PC-9 (cell line): ENCODE measurements around the gene NECAP2. TPM values are rescaled to one million over a fixed set of nuclear protein-coding genes. Genes with fewer than 3 reads are reported as not detected.

Experiments
- BruUV-seq: library from RNA; stranded (reverse); fragments of 400-500 nt; replicated peaks from 2 replicates; lab custom pipeline; 2021; lab: Mats Ljungman, UMichigan
- CTCF ChIA-PET: fragments of 300-600 bp; sonication (Branson Sonifier 250); formaldehyde crosslinking; loops from one replicate; lab custom pipeline; 2022; ENCODE audit warnings: antibody characterized with exemption; lab: Charles Lee
- POLR2A ChIA-PET: fragments of 300-600 bp; sonication (Branson Sonifier 250); formaldehyde crosslinking; loops from one replicate; lab custom pipeline; 2022; ENCODE audit warnings: antibody characterized with exemption; ENCODE audit not compliant: unreplicated experiment; lab: Charles Lee
- DNase-seq, 2 experiments: peaks; one replicate each; pipeline versions ENCODE4 v3.0.0 to v3.0.0-alpha.2; 2015 to 2022; ENCODE audit warnings: mixed read lengths in 1 of 2
- H2AFZ ChIP-seq: fragments of 200-600 bp; sonication (generic); 2 replicates; pipeline ENCODE4 v1.8.1; 2017; ENCODE audit warnings: antibody characterized with exemption
- H3F3A ChIP-seq: fragments of 200-600 bp; sonication (generic); 2 replicates; pipeline ENCODE4 v1.8.1; 2017; ENCODE audit warnings: antibody characterized with exemption, mild to moderate bottlenecking, low read depth; ENCODE audit not compliant: insufficient read depth
- H3K27ac ChIP-seq: fragments of 200-600 bp; sonication (generic); 2 replicates; pipeline ENCODE4 v1.6.1; 2016; ENCODE audit warnings: mixed run types
- H3K27me3 ChIP-seq: fragments of 200-600 bp; sonication (generic); 2 replicates; pipeline ENCODE4 v1.6.1; 2016; ENCODE audit warnings: low read depth, mixed run types; ENCODE audit not compliant: insufficient read depth
- H3K36me3 ChIP-seq: fragments of 200-600 bp; sonication (generic); 2 replicates; pipeline ENCODE4 v1.6.1; 2016; ENCODE audit warnings: low read depth, mixed run types
- H3K4me1 ChIP-seq: fragments of 200-600 bp; sonication (generic); replicated peaks from 2 replicates; pipeline ENCODE4 v1.6.1; 2016; ENCODE audit warnings: mixed run types; ENCODE audit not compliant: insufficient read depth
- H3K4me2 ChIP-seq: fragments of 200-600 bp; sonication (generic); 2 replicates; pipeline ENCODE4 v1.6.1; 2017; ENCODE audit warnings: mixed run types
- H3K4me3 ChIP-seq: fragments of 200-600 bp; sonication (generic); 2 replicates; pipeline ENCODE4 v1.6.1; 2016; ENCODE audit warnings: mixed run types
- H3K79me2 ChIP-seq: fragments of 200-600 bp; sonication (generic); 2 replicates; pipeline ENCODE4 v1.6.1; 2017; ENCODE audit warnings: low read depth, mixed run types
- H3K9me2 ChIP-seq: fragments of 200-600 bp; sonication (generic); 2 replicates; pipeline ENCODE4 v1.8.1; 2017; ENCODE audit warnings: mild to moderate bottlenecking; ENCODE audit not compliant: insufficient read depth
- H3K9me3 ChIP-seq: fragments of 200-600 bp; sonication (generic); 2 replicates; pipeline ENCODE4 v1.8.1; 2016; ENCODE audit warnings: low read depth; ENCODE audit not compliant: insufficient read depth
- H4K20me1 ChIP-seq: fragments of 200-600 bp; sonication (generic); 2 replicates; pipeline ENCODE4 v1.8.1; 2017; ENCODE audit not compliant: insufficient read depth
- EZH2 ChIP-seq: fragments of 200-600 bp; sonication (generic); IDR thresholded peaks from 2 replicates; pipeline ENCODE4 v1.8.0; 2017; ENCODE audit warnings: antibody characterized with exemption, low read depth
- intact Hi-C: fragments of 100-400 bp; cut with micrococcal nuclease; formaldehyde crosslinking; loops from one replicate; pipeline ENCODE4 v1.10.0; 2022; ENCODE audit not compliant: unreplicated experiment
- total RNA-seq: library from RNA; stranded (reverse); gene quantifications from 2 replicates; pipeline ENCODE4 v1.2.3, GENCODE V29; 2021
- TF ChIP-seq, protein P1 (sequence below): fragments of 200-600 bp; sonication (generic); conservative IDR thresholded peaks from 2 replicates; pipeline ENCODE4 v1.6.1; 2017; ENCODE audit warnings: mixed run types, antibody characterized with exemption, mild to moderate bottlenecking, moderate library complexity

The NECAP2 gene
- total RNA-seq, 1 experiment from 2014 or later = 49.6 TPM

DNA sequence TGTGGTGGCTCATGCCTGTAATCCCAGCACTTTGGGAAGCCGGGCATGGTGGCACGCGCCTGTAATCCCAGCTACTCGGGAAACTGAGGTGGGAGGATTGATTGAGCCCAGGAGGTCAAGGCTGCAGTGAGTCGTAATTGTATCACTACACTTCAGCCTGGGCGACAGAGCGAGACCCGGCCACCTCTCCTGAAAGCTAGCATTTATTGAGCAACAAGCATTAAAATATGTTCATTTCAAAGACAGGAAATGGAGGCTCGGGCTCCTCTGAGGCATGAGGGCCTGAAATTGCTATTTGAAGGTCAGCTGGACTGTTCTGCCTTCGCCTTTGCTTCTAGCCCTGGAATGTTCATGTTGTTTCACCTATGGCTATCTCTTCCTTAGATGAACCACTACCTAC is 37.8 kb upstream of the NECAP2 start:
- Histone ChIP-seq H3F3A (no peaks in the 10 kb centered on the region), H3K36me3 (no peaks in the 10 kb centered on the region), H3K4me1 (no peaks in the 10 kb centered on the region), H3K9me3 (no peaks in the 10 kb centered on the region), H3K79me2 (no peaks in the 10 kb centered on the region), H3K27me3 (no peaks in the 10 kb centered on the region), H3K4me2 (no peak overlapping the region), H3K4me3 (no peak overlapping the region), H3K27ac (no peak overlapping the region), H2AFZ (no peak overlapping the region), H3K9me2 (no peaks in the 10 kb centered on the region), H4K20me1 (no peaks in the 10 kb centered on the region)
- intact Hi-C loops = no loop called here
- CTCF ChIA-PET = no interaction called here
- POLR2A ChIA-PET = no interaction called here
- no TSS peak for BruUV-seq
- TF ChIP-seq EZH2 = no peak
- TF ChIP-seq, protein P1, sequence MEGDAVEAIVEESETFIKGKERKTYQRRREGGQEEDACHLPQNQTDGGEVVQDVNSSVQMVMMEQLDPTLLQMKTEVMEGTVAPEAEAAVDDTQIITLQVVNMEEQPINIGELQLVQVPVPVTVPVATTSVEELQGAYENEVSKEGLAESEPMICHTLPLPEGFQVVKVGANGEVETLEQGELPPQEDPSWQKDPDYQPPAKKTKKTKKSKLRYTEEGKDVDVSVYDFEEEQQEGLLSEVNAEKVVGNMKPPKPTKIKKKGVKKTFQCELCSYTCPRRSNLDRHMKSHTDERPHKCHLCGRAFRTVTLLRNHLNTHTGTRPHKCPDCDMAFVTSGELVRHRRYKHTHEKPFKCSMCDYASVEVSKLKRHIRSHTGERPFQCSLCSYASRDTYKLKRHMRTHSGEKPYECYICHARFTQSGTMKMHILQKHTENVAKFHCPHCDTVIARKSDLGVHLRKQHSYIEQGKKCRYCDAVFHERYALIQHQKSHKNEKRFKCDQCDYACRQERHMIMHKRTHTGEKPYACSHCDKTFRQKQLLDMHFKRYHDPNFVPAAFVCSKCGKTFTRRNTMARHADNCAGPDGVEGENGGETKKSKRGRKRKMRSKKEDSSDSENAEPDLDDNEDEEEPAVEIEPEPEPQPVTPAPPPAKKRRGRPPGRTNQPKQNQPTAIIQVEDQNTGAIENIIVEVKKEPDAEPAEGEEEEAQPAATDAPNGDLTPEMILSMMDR = no peak
- no peak for DNase-seq

DNA sequence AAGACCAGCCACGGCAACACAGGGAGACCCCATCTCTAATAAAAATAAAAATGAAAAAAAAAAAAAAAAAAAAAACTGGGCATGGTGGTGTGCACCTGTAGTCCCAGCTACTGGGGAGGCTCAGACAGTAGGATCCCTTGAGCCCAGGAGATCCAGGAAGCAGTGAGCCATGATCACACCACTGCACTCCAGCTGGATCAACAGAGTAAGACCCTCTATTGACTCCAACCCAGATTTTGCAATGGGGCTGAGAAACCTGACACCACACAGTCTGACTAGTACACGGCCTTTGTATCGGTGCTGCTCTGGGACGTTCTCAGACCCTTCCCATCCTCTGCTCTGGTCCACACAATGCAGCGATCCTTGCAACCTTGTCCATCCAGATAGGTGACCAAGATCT is 35.1 kb upstream of the NECAP2 start:
- no peaks in the 10 kb centered on the region for H3K4me1 ChIP-seq
- BruUV-seq = no TSS peak
- H3K4me3 ChIP-seq = no peak overlapping the region
- TF ChIP-seq, protein P1 = no peak
- TF ChIP-seq EZH2 = no peak
- H3F3A ChIP-seq = no peaks in the 10 kb centered on the region
- H3K9me2 ChIP-seq = no peaks in the 10 kb centered on the region
- intact Hi-C loops = no loop called here
- no peaks in the 10 kb centered on the region for H3K36me3 ChIP-seq
- H4K20me1 ChIP-seq = no peaks in the 10 kb centered on the region
- H2AFZ ChIP-seq = no peak overlapping the region
- no peak for DNase-seq
- no peaks in the 10 kb centered on the region for H3K79me2 ChIP-seq
- H3K27me3 ChIP-seq = no peaks in the 10 kb centered on the region
- ChIA-PET POLR2A (no interaction called here), CTCF (interaction anchor here (0.6 kb wide), 1 partner anchor 835 kb away, joined by 6 read pairs; no protein-coding TSS in a partner anchor)
- no peak overlapping the region for H3K27ac ChIP-seq
- no peak overlapping the region for H3K4me2 ChIP-seq
- no peaks in the 10 kb centered on the region for H3K9me3 ChIP-seq

DNA sequence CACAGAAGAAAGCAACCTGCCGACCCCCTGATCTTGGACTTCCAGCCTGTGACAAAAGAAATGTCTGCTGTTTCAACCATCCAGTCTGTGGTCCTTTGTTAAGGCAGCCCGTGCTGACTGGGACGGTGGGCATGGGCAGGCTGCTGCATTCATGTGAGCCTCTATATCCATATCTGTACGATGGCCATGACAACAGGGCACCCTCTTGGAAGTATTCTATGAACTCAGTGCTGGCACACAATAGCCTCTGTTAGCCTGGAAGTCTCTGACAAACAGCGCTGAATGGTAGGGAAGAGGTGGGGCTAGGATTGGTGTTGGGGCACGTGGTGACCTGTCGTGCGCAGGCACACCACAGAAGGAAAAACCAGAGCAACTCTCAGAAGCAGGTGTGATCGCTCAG is 33.7 kb upstream of the NECAP2 start:
- BruUV-seq = no TSS peak
- H3F3A ChIP-seq = no peaks in the 10 kb centered on the region
- DNase-seq = no peak
- no peaks in the 10 kb centered on the region for H4K20me1 ChIP-seq
- no peak overlapping the region for H3K4me2 ChIP-seq
- TF ChIP-seq, protein P1 = no peak
- TF ChIP-seq EZH2 = no peak
- ChIA-PET CTCF (no interaction called here), POLR2A (no interaction called here)
- no peaks in the 10 kb centered on the region for H3K36me3 ChIP-seq
- no peaks in the 10 kb centered on the region for H3K4me1 ChIP-seq
- no peaks in the 10 kb centered on the region for H3K27me3 ChIP-seq
- intact Hi-C loops = no loop called here
- H3K79me2 ChIP-seq = no peaks in the 10 kb centered on the region
- H3K27ac ChIP-seq = no peak overlapping the region
- H3K9me2 ChIP-seq = no peaks in the 10 kb centered on the region
- no peak overlapping the region for H3K4me3 ChIP-seq
- H3K9me3 ChIP-seq = no peaks in the 10 kb centered on the region
- no peak overlapping the region for H2AFZ ChIP-seq
